Ovary (tissue), 3 donors: Measurements from ENCODE around the gene HDGF.

Experiments
- CTCF ChIP-seq, 3 donors: fragments of 450-650 bp in 2 of 3; fragments of 200-600 bp in 1 of 3; IDR thresholded peaks; one replicate each; pipeline versions ENCODE4 v1.5.1 to v1.8.0; 2016 to 2022; ENCODE audit warnings: antibody characterized with exemption in 3 of 3, mild to moderate bottlenecking in 1 of 3
- POLR2A ChIP-seq: fragments of 450-650 bp; IDR thresholded peaks from one replicate; pipeline ENCODE4 v1.6.1; 2017; ENCODE audit warnings: antibody characterized with exemption, mild to moderate bottlenecking, moderate library complexity
- donor health status: DM: no; HTN: no; CAD: no.

GRCh38 chr1:156767101-156767878, 15.8 kb upstream of the HDGF start, which contains the start of gene PRCC:
- TF ChIP-seq CTCF (IDR thresholded peaks at IDR 0.05) (no peak), POLR2A (peak; percentile 70)
